Measurements from ENCODE around the gene MACROD2. TPM values are rescaled to one million over a fixed set of nuclear protein-coding genes. Genes with fewer than 3 reads are reported as not detected.

MACROD2 gene
- total and polyA plus RNA-seq, 2 donors (not counting 1 experiment from before 2014, with no cell fraction given) = 5.3 to 6.7 TPM

DNA sequence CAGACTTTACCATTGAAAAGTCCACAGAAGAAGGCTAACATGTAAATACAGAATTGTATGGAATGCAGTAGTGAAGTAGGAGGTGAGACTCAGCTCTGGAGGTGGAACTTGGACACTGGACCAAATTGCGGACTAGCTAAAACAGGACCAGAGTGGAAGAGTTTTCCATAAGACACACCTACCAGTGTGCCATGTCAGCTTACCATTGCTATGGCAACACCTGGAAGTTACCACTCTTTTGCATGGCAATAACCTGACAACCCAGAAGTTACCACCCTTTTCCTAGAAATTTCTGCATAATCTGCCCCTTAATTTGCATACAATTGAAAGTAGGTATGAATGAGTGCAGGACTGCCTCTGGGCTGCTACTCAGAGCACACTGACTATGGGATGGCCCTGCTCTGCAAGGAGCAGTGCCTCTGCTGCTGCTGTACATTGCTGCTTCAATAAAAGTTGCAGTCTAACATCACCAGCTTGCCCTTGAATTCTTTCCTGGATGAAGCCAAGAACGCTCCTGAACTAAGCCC lies 911.7 kb downstream of the MACROD2 start:
- no peaks in the 10 kb centered on the region for H3K4me1 Mint-ChIP-seq
- Histone ChIP-seq H4K20me1 (ENCODE audit: control insufficient read depth, insufficient read depth, low read length, poor library complexity, severe bottlenecking) (no peaks in the 10 kb centered on the region), H3K9me3 (ENCODE audit: control extremely low read depth in 1 of 3, control insufficient read depth in 2 of 3, insufficient read depth in 1 of 3, low read length in 2 of 3) (peaks cover 0 to 3% (median 2%) of the 10 kb centered on the region in 3 donors), H3K36me3 (replicated peaks in 1 of 2; ENCODE audit: control extremely low read depth in 1 of 2, control insufficient read depth in 1 of 2, extremely low read depth in 1 of 2, insufficient read depth in 2 of 2, low read length in 1 of 2) (no peaks in the 10 kb centered on the region), H2AFZ (ENCODE audit: insufficient read depth, low read depth, low read length, poor library complexity, severe bottlenecking) (no peak overlapping the region), H3K4me2 (replicated peaks; ENCODE audit: low read depth, low read length, poor library complexity, severe bottlenecking) (no peak overlapping the region), H3K79me2 (ENCODE audit: control insufficient read depth, insufficient read depth, low read length) (no peaks in the 10 kb centered on the region), H3K27ac (ENCODE audit: low read length in 2 of 2) (no peak overlapping the region), H3K4me3 (ENCODE audit: control extremely low read depth in 1 of 5, extremely low read depth in 1 of 5, insufficient read depth in 1 of 5, low read depth in 2 of 5, low read length in 4 of 5) (no peak overlapping the region), H3K4me1 (ENCODE audit: control insufficient read depth in 2 of 2, insufficient read depth in 2 of 2, low read length in 2 of 2) (no peaks in the 10 kb centered on the region), H3K9ac (ENCODE audit: low read length) (no peak overlapping the region), H3K27me3 (replicated peaks in 1 of 4; ENCODE audit: control extremely low read depth in 1 of 4, control insufficient read depth in 3 of 4, insufficient read depth in 4 of 4, low read length in 3 of 4) (no peaks in the 10 kb centered on the region)
- no peak for TF ChIP-seq CTCF (IDR thresholded peaks at IDR 0.05)
- no peak for TF ChIP-seq EZH2 (IDR thresholded peaks at IDR 0.05; ENCODE audit: borderline replicate concordance, insufficient read depth, low read depth, low read length, poor library complexity, severe bottlenecking)
- 100% methylated on average over 1 of the region's 2 CpGs for WGBS (ENCODE audit: insufficient coverage)
- CTCF ChIA-PET = no interaction called here
- ATAC-seq (ENCODE audit: low read depth) = no peak
- no peak overlapping the region for H3K4me3 Mint-ChIP-seq
- peaks cover 3% of the 10 kb centered on the region for H3K27me3 Mint-ChIP-seq
- H3K9me3 Mint-ChIP-seq (ENCODE audit: insufficient read depth) = no peaks in the 10 kb centered on the region
- DNase-seq = no peak
- H3K27ac Mint-ChIP-seq = no peak overlapping the region
- POLR2A ChIA-PET = no interaction called here
- intact Hi-C loops (cut with micrococcal nuclease) = no loop called here

- ATAC-seq (ENCODE audit: low read depth) (no peak), DNase-seq (no peak)
- Mint-ChIP-seq H3K4me1 (no peaks in the 10 kb centered on the region), H3K27ac (no peak overlapping the region), H3K4me3 (no peak overlapping the region), H3K27me3 (no peaks in the 10 kb centered on the region), H3K9me3 (ENCODE audit: insufficient read depth) (no peaks in the 10 kb centered on the region)
- Histone ChIP-seq H3K79me2 (ENCODE audit: control insufficient read depth, insufficient read depth, low read length) (no peaks in the 10 kb centered on the region), H3K9me3 (ENCODE audit: control extremely low read depth in 1 of 3, control insufficient read depth in 2 of 3, insufficient read depth in 1 of 3, low read length in 2 of 3) (peaks cover 0 to 3% (median 2%) of the 10 kb centered on the region in 3 donors), H3K27me3 (replicated peaks in 1 of 4; ENCODE audit: control extremely low read depth in 1 of 4, control insufficient read depth in 3 of 4, insufficient read depth in 4 of 4, low read length in 3 of 4) (no peaks in the 10 kb centered on the region), H3K36me3 (replicated peaks in 1 of 2; ENCODE audit: control extremely low read depth in 1 of 2, control insufficient read depth in 1 of 2, extremely low read depth in 1 of 2, insufficient read depth in 2 of 2, low read length in 1 of 2) (no peaks in the 10 kb centered on the region), H3K27ac (ENCODE audit: low read length in 2 of 2) (no peak overlapping the region), H3K4me1 (ENCODE audit: control insufficient read depth in 2 of 2, insufficient read depth in 2 of 2, low read length in 2 of 2) (no peaks in the 10 kb centered on the region), H2AFZ (ENCODE audit: insufficient read depth, low read depth, low read length, poor library complexity, severe bottlenecking) (no peak overlapping the region), H3K4me3 (ENCODE audit: control extremely low read depth in 1 of 5, extremely low read depth in 1 of 5, insufficient read depth in 1 of 5, low read depth in 2 of 5, low read length in 4 of 5) (no peak overlapping the region), H3K4me2 (replicated peaks; ENCODE audit: low read depth, low read length, poor library complexity, severe bottlenecking) (no peak overlapping the region), H4K20me1 (ENCODE audit: control insufficient read depth, insufficient read depth, low read length, poor library complexity, severe bottlenecking) (no peaks in the 10 kb centered on the region), H3K9ac (ENCODE audit: low read length) (no peak overlapping the region)
- TF ChIP-seq EZH2 (IDR thresholded peaks at IDR 0.05; ENCODE audit: borderline replicate concordance, insufficient read depth, low read depth, low read length, poor library complexity, severe bottlenecking) = no peak
- no peak for TF ChIP-seq CTCF (IDR thresholded peaks at IDR 0.05)
- WGBS (ENCODE audit: insufficient coverage) = no CpG with 5 or more reads among the region's 2 CpGs
- intact Hi-C loops (cut with micrococcal nuclease) = no loop called here
- ChIA-PET POLR2A (no interaction called here), CTCF (no interaction called here)
These were observed 914.8 kb downstream of the MACROD2 start for GRCh38 chr20:14910126-14910525.
